RKO (cell line): Measurements from ENCODE around the gene PTPRR.

Experiments
- DNase-seq: peaks from one replicate; pipeline ENCODE4 v3.0.0-alpha.2; 2016; ENCODE audit warnings: low spot score

Gene PTPRR

GRCh38 chr12:70910666-70911065, 9.9 kb downstream of the PTPRR start:
- no peak for DNase-seq

DNA sequence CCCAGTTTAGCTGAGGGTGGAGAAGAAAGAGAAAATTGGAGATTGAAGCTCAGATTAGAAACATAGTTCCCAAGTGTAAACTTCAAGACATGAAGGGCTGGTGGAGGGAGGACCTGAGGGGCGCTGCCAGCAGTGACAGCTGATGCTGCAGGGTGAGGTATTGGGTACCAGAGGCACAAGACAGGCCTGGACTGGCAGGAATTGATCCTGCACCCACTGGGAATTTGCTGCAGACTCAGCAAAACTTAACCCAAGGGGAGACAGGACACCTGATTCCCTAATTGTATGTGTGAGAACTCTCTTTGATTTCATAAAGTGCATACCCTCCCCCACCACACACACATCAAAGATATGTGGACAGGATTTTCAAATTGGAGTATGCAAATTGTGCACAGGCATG, 11.6 kb downstream of the PTPRR start:
- DNase-seq: no peak

DNA sequence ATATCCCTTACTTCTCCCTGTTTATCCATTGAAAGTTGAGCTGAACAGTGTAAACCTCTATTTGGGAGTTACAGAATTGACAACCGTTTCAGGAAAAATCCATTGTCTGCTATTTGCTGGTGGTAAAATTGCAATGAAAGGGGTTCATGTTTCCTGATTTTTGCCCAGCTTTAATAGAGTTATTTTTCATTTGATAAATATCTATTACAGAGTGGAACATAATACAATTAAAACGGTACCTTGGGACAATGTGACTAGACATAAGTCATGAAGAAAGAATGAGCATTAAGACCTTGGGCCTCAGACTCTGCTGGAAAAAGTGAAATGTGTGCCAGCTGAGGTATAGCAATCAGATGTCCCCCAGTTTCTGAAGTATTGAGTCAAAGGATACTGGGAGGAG, 13.1 kb downstream of the PTPRR start:
- DNase-seq: no peak

DNA sequence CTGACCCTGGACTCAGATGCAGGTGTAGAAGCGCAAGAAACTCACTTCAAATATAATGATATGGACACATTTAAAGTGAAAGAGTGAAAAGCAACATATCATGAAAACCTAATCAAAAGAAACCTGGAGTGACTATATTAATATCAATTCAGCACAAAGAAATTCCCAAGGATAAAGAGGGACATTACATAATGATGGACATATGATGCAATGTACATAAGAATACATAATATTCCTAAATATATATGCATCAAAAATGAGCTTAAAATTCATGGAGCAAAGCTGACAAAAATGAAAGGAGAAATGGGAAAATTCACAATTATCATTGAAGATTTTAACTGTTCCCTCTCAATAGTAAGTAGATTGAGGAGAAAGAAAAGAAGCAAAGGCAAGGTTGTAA, 24.6 kb downstream of the PTPRR start:
- DNase-seq: no peak

DNA sequence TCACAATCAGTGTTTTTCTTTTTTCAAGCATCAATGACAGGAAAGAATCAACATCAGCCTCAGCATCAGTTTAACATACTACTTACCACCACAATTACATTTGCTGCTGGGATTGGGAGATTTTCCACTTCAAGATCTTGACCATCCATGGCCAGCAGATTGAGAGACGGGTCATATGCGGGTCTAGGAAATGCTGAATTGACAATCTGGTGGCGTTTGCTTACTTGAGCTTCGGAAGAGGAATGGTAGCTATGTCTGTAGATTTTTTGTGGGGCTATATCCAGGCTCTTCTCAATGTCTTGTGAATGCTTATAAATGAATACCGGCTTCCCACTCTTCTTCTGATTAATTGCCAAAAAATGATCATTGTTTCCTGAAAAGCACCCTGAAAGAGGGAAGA, 27.9 kb downstream of the PTPRR start:
- no peak for DNase-seq

- no peak for DNase-seq
Measured at GRCh38 chr12:70890895-70891832, 29.4 kb downstream of the PTPRR start.

GRCh38 chr12:70885956-70886355, 34.6 kb downstream of the PTPRR start:
- no peak for DNase-seq

DNA sequence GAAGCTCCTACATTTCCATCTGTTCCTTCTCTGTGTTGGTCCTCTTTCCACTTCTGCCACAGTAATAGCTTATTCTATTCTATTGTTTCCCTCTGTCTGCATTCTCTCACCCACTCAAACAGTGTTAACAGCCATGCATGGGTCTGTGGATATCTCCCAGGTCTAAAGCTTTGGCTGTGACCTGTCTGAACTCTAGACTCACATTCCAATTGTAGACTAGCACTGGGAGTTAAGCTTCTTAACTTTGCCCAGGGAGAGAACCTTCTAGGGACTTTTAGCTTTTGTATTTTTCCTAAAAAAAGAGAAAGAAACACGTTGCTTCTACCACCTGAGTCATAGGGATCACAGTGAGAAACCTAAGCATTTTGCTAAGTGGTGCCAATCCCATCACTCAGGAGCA, 36.7 kb downstream of the PTPRR start:
- DNase-seq: no peak

- no peak for DNase-seq
Measured at GRCh38 chr12:70880744-70881143, 39.8 kb downstream of the PTPRR start.

GRCh38 chr12:70876952-70877351, 43.6 kb downstream of the PTPRR start:
- peak; percentile 19 for DNase-seq

DNA sequence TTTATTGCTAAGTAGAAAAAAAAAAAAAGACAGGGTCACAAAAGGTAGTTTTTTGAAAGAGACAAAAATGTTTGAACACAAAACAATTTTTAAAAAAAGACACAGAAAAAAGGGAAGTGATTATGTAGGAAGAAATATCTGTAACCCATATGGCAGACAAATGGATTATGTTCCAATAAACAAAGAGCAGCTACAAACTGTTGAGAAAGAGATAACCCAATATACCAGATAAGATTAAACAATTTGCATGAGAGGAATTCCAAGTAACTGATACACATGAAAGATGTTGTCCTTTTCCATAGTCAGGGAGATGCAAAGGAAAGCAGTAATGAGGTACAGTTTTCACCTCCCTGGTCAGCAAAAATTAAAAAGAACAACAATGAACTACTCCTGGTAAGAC, 44.9 kb downstream of the PTPRR start:
- DNase-seq: no peak

DNA sequence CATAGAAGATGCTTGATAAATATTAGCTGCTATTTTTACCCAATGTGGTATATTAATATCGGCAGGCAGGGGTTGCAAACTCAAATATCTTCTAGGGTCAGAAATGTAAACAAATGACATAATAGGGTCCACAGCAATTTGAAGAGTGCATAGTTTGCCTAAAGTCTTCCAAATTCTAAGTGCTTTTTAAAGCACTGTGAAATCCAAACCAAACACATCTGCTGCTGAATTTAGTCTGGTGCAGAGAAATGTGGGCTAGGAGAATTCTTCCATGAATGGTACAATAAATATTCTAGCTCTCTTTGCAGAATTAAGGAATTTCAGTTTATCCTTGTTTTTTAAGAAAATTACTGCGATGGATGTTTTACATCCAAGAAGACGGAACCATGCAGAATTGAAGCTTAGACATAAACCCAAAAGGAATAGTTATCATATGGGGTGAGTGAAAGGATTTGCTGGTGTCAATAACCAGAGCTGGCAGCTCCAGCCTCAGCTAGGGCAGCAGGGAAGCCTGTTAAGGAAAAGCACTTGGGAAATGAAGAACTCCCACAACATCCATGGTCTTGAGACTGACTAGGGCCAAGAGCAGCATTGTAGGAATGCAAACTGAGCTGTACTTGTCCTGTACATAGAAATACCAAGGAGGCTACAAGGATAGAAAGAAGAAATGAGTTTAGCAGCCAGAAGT, 65.5 kb downstream of the PTPRR start:
- DNase-seq: no peak

DNA sequence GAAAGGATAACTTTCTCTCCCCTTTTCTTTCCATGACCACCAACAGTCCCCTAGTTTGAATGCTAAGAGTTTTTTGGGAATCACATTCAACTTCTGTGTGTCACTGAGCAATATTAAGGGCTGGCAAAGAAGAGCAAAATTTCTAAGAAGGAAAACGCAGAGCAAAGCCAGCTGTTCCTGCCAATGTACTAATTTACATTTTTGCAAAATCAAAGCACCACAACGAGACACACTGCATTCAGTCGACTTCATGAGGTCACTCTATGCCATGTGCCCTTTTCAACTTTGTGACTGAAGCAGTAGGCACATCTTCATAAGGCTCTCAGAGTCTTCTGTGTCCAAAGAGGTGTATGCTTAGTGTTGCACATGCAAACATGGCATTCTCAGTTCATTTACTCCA, 66.4 kb downstream of the PTPRR start:
- DNase-seq: no peak

DNA sequence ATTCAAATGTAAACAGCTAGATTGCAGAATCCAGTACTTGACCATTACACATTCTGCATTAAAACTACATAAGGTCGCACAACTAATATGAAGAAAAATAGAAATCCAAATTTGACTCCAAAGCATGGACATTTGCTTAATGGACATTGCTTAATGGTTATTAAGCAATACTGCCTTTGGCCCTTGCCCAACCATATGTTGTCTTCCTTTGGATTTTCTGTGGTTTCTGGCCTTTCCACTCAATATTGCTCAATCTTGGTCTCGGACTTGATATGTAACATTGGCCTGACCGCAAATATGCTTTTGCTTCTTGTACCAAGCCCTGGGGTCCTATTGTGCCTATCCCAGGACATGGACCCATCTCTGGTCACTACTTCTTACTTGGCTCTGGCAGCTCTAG, 67.2 kb downstream of the PTPRR start:
- no peak for DNase-seq

DNA sequence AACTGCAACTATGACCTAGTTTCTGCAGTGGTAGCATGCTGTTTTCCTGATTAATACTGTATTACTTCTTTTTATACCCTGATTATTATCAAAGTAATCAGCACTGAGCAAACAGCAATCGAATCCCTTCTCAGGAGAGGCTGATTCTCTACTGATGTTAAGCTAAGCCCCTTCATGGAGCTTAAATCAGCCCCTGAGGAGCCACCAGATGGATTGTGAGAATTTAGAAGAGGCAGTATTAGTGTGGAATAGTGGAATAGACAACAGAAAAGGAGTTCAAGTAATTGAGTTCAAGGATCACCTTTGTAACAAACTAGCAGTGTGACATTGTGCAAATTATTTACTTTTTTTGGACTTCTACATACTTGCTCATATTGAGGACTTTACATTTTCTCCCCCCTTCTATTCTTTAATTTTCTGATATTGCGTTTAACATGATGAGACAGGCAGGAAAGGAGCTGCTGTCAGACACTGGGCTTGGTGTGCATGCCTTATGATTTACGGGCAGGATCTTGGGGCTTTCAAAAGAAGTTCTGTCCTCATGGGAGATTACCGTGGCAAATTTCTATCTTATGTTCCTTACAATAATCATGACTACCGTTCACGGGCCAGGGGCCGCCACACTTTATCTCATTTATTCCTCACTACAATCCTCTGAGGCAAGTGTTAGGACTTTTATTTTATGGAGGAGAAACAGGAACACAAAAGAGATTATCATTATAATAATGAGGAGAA, 68.0 kb downstream of the PTPRR start:
- DNase-seq: no peak

- DNase-seq: peak; percentile 55
Measured at GRCh38 chr12:70849265-70849960, 71.1 kb downstream of the PTPRR start.

DNA sequence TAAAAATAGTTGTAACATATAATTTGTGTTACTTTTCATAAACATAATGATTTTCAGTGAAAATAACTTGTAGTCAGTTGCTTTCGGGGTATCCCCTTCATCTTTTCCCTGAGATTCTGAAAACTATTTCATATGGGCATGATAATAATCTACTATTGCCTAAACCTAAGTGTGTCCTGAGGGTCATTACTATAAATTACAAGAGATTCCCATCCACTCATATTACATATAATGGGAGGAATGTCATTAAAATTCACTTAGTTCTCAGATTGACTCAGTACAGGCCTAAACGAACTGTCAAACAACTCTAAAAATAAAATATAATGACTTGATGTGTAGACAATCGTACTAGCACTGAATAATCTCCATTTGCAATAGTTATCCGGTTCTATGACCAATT, 72.7 kb downstream of the PTPRR start:
- DNase-seq: no peak

GRCh38 chr12:70845268-70845667, 75.3 kb downstream of the PTPRR start:
- DNase-seq: no peak

DNA sequence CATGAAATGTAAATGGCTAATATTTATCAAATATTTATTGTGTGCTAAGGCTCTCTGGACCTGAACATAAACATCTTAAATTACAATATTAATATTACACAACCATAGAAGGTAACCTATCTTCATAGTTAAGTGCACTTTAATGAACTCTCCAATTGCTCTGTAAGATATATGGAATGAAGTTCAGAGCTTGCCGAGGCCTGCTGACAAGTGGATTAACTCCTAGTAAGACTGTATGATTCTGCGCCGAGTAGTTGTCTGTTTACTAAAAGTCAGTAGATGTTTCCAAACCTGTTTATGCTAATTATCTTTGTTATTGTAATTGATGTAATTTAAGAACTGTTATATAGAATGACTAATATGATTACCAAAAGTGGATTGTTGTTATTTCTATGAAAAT, 77.2 kb downstream of the PTPRR start:
- DNase-seq: no peak

- DNase-seq: no peak
Measured at GRCh38 chr12:70842942-70843341, 77.6 kb downstream of the PTPRR start.

- no peak for DNase-seq
Measured at GRCh38 chr12:70842136-70842535, 78.4 kb downstream of the PTPRR start.

DNA sequence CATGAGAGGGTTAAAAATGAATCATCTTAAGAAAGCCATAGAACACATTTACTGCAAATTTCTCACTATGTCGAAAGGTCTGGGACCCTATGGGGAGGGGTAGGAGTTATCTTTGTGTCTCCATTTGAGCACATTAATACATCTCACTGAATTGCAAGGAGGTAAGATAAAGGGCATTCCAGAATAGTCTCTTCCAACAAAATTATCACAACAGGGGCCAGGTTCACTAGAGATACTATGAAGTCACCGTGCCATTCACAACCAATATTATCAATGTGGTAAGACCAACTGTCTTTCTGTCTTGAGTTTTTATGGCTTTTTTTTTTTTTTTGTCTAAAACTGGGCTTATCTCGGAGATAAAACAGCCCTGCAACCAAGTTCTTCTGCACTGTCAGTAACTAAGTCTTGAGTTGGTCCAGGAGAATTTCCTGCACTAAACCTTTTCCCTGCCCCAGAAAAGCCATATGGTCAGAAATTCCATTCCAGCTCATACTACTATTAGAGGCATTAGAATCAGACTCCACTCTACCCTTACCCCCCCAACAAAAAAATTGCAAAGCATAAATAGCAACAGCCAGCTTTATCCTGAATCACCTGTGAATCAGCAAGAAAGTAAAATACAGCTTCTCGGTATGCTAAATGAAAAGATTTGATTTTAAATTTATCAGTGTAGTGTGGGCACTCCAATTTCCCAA, 79.7 kb downstream of the PTPRR start:
- DNase-seq: no peak
